T-helper 1 cell (primary cell): ENCODE data around the gene CPNE5.

Experiments
- DNase-seq, 5 donors: peaks; one replicate each; pipeline ENCODE4 v3.0.0-alpha.2; 2012 to 2020

The CPNE5 gene

DNA sequence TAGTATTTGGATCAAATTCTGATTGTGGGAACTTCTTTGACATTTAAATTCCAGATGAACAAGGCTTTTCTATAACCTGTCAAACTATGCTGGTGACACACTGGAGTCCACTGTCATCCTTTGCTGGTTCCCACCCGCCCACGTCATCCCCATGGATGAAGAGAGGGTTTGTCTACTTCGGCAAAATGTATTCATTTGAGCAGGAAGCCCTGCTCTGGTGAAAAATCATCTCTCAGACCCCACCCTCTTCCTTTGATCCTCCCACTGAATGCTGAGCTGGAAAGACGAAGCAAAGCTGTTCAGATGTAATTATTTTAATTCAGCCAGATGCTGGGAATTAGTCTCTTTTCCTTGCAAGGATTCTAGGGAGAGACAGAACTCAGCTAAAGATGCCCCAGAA, 50.5 kb downstream of the CPNE5 start:
- DNase-seq, result no peak

- DNase-seq, result no peak
These were observed 51.1 kb downstream of the CPNE5 start for GRCh38 chr6:36788186-36788585.

DNA sequence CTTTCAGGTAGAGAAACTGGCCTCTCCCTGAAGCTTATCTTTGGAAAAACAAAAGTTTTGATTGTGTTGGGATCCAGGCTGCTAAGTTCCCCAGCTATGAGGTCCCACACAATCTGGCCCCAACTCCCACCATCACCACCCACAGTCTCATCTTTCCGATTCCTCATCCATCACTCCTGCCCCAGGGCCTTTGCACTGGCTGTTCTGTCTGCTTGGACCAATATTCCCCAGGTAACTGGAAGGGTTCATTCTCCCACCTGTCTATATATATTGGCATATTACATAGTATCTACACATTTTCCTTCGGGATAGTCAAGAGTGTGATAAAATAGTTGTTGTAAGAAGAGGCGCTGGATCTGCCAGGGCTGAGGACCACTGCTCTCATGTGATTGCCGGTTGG, 52.0 kb downstream of the CPNE5 start:
- no peak for DNase-seq

DNA sequence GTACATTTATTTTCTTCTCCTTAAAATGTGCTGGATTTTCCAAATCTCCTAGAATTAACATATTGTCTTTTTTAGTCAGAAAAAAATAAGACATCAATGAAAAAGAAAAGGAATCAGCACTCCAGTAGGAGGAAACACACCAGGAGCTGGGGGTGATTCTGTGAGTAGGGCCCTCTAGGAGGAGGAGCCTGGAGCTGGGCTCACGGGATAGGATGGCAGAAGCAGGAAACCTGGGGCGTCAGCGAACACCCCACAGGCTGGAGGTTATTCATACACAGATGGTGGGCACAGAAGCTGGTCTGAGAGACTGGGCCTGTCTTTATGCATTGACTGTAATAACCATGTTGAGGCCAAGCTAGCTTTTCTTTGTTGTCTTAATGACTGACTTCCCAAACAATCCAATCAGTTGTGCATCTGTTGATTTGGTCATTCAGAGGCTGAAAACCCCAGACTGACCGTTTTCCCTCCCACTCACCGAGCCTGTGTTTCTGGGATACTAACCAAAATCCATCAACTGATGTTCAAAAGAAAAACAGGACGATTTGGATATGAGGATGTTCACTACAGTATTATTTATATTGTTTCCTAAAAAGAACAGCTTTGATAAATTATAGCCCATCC, 53.1 kb downstream of the CPNE5 start:
- DNase-seq, result no peak

GRCh38 chr6:36784376-36784636, 54.9 kb downstream of the CPNE5 start:
- DNase-seq, result no peak

GRCh38 chr6:36783603-36784375, 55.5 kb downstream of the CPNE5 start:
- DNase-seq, result no peak

DNA sequence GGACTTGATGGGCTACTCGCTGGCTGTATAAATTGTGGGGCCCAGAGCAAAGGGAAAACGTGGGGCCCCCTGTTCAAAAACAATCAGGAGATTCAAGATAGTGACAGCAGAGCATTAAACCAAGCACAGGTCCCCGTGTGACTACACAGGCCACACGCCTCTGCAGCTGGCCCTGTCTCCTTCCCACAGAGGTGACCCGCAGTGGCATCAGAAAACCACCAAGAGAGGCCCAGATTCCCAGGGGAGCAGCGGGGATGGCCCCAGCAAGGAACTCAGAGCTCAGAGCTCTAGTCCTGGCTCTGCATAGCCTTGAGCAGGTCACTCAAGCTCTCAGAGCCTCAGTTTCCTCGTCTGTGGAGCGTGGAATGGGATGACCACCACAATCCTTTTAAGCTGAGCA, 57.6 kb downstream of the CPNE5 start:
- no peak for DNase-seq

DNA sequence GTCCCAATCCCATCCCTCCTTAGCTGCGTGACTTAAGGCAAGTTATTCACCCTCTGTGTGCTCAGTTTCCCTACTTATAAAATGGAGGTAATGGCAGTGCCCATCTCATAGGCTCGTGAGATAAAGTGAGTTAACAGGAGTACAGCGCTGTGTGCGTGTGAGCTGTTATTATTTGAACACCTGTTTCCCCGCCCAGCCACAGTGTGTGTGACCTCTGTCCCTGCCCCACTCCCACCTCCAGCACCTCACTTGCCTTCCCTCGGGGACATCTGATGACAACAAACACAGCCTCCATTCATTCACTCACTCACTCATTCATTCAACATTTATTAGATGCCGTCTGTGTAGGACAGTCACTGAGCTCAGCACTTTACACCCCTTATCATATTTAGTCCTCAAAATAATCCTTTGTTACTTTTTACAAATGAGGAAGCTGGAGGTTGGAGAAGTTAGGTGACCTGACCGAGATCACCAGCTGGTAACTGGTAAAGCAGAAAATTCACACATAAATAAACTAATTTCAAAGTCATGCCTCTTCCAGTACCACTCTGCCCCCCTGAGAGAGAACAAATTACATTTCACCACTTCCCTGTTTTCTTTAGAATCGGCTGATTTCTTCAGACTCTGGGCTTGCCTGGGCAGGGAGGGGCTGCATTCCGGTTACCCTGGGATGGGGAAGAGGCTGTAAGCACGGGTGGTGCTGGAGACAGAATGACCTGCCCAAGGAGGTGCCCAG, 58.6 kb downstream of the CPNE5 start:
- DNase-seq, result no peak

- DNase-seq, result no peak
These were observed 60.0 kb downstream of the CPNE5 start for GRCh38 chr6:36779227-36779626.

DNA sequence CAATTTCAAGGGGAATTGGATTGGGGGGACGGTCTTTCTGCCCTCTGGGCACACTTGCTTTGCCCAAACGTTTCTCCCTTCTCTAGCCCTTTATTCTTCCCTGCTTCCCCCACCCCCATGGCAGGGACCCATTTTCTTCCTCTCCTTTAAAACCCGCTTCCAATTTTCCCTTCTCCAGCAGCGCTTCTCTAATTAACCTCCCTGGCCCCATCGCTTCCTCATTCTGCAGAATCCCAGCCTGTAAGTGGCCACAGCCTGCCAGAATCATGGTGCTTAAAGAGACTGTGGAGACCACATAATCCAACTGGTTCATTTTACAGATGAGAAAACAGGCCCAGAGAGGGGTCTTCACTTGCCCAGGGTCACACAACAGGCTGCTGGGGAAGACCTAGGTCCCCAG, 61.4 kb downstream of the CPNE5 start:
- no peak for DNase-seq

- no peak for DNase-seq
These were observed 63.1 kb downstream of the CPNE5 start for GRCh38 chr6:36776167-36776566.

DNA sequence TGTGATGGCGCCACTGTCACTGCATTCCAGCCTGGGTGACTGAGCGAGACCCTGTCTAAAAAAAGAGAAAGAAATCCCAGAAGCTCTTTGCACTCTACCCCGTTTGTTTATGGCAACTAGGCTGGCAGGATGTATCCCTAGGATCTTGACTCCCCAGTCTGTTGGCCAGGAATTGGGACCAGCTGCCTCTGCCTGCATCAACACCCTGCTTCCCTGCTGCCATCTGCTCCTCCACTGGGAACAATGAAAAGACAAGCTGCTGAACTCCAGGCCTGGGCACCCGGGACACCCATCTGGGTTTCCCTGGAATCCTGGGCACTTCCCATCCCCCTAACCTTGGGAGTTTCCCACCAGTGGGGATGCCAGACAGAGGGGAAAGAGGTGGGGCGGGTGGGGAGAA, 64.9 kb downstream of the CPNE5 start:
- DNase-seq, result no peak

DNA sequence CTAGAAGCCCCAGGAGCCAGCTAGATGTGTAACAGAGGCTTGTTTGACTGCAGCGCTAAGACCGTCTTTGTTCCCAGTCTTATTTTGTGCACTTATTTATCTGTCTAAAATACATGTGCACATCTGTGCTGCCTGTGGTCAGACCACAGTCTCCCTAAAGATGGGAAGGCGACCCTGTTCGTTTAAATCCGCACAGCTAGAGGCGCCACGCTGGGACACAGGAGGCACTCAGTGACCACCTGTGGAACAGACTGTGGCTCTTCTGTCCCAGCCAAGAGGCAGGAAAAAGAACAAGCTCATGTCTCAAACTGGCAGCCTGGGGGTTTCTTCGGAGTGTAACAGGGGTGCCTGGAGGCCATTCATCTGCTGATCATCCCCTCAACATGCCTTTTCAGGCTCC, 66.8 kb downstream of the CPNE5 start:
- DNase-seq, result no peak

GRCh38 chr6:36771145-36771544, 68.1 kb downstream of the CPNE5 start:
- DNase-seq, result no peak

GRCh38 chr6:36769676-36770499, 69.4 kb downstream of the CPNE5 start:
- DNase-seq, result peak in 1 of 5 donors; percentile 83

GRCh38 chr6:36769183-36769675, 70.0 kb downstream of the CPNE5 start:
- DNase-seq, result no peak

DNA sequence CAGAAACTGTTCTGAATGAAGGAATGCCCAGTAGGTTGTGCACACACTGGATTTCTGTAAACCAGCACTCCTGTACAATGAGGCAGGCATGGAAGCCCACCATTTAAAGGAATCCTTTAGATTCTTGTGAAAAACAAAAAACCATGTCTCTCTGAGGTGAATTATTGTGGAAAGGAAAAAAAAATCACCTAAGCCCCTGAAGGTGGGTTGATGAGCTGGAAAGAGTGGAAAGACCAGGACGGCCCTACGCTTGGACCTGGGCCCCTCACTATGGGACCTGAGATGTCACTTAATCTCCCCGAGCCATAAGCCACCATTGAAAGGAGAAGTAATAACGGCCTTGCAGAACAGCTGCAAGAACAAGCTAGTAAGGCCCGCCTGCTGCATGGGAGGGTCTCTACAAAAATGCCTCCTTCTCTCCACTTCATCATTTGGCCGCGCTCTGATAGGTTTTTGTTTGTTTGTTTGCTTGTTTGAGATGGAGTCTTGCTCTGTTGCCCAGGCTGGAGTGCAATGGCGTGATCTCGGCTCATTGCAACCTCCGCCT, 72.8 kb downstream of the CPNE5 start:
- no peak for DNase-seq

GRCh38 chr6:36765594-36766398, 73.4 kb downstream of the CPNE5 start:
- peak; percentile 56 to 83 (median 68) for DNase-seq

DNA sequence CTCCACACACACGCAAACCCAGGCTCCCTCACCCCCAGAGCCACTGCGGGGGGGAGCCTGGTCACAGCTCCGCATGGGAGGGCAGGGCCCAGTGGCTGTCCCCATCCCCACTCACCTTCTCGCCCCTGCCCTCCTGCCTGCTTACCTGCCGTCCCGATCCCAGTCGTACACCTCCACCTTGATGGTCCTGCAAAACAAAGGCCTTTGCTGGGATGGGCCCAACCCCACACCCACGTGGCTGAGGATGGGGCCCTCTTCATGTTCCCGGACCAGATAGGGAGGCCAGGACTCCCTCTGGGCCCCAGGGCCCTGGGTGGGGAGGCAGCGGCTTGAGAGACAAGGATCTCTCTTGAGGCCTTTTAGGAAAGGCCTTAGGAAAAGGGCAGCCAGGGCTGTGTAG, 74.1 kb downstream of the CPNE5 start:
- no peak for DNase-seq

DNA sequence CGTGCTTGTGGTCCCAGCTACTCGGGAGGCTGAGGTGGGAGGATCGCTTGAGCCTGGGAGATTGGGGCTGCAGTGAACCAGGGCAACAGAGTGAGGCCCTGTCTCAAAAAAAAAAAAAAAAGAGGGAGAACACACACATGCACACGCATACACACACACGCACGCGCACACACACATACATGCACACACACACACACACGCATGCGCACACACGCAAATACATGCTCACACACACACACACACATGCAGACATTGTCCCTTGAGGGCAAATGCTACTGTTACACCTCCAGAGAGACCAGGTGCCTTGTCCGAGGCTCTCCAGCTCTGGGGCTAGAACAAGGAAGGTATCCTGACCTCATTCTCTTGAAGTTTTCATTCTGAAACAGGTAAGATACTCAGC, 77.1 kb downstream of the CPNE5 start:
- no peak for DNase-seq

DNA sequence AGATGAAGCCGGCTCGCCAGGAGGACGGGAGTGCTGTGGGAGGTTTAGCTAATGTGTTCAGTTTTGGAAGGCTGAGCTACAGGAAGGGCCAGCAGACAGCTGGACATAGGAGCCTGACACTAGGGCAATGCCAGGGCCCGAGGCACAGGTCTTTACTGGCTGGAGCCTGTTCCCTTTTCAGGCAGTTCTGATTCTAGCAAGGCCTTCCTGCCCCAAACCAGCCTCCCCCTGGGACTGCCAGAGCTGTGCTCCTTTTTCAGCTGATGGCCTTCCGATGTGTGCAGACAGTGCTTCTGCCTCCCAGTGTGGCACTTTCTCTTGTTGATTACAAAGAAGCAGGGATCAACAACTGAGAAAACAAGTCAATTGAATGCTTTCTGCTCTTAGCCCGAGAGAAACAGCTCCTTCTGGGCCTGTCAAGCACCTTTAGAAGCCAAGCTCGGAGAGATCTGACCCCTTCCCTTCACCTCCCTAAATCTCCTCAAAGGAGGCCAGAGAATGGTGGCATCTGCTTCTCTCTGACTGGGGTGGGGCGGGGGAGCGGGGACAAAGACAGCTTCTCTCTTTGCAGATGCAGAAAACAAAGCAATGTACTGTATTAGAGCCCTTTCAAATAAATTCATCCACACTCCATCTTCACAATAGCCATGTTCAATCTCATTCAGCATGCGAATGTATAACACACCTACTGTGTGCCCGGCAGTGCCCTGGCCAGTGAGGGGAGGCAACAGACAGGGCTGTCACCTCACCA, 78.4 kb downstream of the CPNE5 start:
- DNase-seq, result no peak
